HepG2 (cell line): ENCODE data around the gene TMC2. TPM values are rescaled to one million over a fixed set of nuclear protein-coding genes. Genes with fewer than 3 reads are reported as not detected.

Experiments used
- ATAC-seq: fragments of 200-7000 bp; cut with Tn5 transposase; 3 replicates; pipeline ENCODE4 v1.9.1; 2020; ENCODE audit warnings: mild to moderate bottlenecking, moderate library complexity
- BruUV-seq: library from RNA; stranded (reverse); fragments of 400-500 nt; replicated peaks from 2 replicates; lab custom pipeline; 2021; lab: Mats Ljungman, UMichigan
- CTCF ChIA-PET: fragments of 300-600 bp; formaldehyde crosslinking; extraction: SDS; loops from one replicate; lab custom pipeline; 2021; ENCODE audit warnings: low total read pairs, inconsistent platforms, low intra/inter-chr PET ratio; lab: Yijun Ruan, JAX
- POLR2A ChIA-PET: fragments of 350-600 bp; sonication (Branson Sonifier 250); formaldehyde crosslinking; loops from one replicate; lab custom pipeline; 2020; ENCODE audit warnings: antibody characterized with exemption, inconsistent platforms; lab: Yijun Ruan, JAX
- DNase-seq: peaks from one replicate; pipeline ENCODE4 v3.0.0-alpha.2; 2015; ENCODE audit warnings: low spot score
- FAIRE-seq: peaks from 3 replicates; lab custom pipeline; 2011; peaks lifted over from hg19 to GRCh38; lab: Jason Lieb, UNC
- H2AFZ ChIP-seq: one replicate; pipeline ENCODE4 v1.6.1; 2011; ENCODE audit warnings: low read length, inconsistent platforms
- H3K27ac ChIP-seq: fragments of 300-600 bp; 3 replicates; pipeline ENCODE4 v1.8.0; 2011; ENCODE audit warnings: mixed run types, mild to moderate bottlenecking, mixed read lengths, low read length, inconsistent platforms; ENCODE audit not compliant: insufficient read depth; ENCODE audit errors: extremely low read length
- H3K27me3 ChIP-seq, 2 experiments: fragments of 200-600 bp in 1 of 2; 2 replicates in 1 of 2; 3 replicates in 1 of 2; pipeline versions ENCODE4 v1.6.0 to v1.8.0; 2011; ENCODE audit warnings: low read length in 2 of 2, mild to moderate bottlenecking in 2 of 2, moderate library complexity in 2 of 2, inconsistent platforms in 1 of 2; ENCODE audit not compliant: insufficient read depth in 2 of 2, control insufficient read depth in 1 of 2
- H3K36me3 ChIP-seq, 2 experiments: fragments of 200-600 bp in 1 of 2; replicated peaks in 1 of 2; 2 replicates in 1 of 2; 3 replicates in 1 of 2; pipeline versions ENCODE4 v1.5.1 to v1.8.0; 2011; ENCODE audit warnings: low read length in 2 of 2, inconsistent platforms in 1 of 2; ENCODE audit not compliant: insufficient read depth in 2 of 2, control insufficient read depth in 1 of 2
- H3K4me1 ChIP-seq: 2 replicates; pipeline ENCODE4 v1.5.1; 2012; ENCODE audit warnings: low read length, inconsistent platforms; ENCODE audit not compliant: insufficient read depth
- H3K4me2 ChIP-seq: 2 replicates; pipeline ENCODE4 v1.6.0; 2011; ENCODE audit warnings: low read depth, low read length, inconsistent platforms
- H3K4me3 ChIP-seq, 3 experiments: fragments of 200-600 bp in 1 of 3; sonication (generic), shearing (Covaris generic) in 1 of 3; replicated peaks in 1 of 3; 2 replicates each; pipeline ENCODE4 v1.5.1; 2011 to 2016; ENCODE audit warnings: low read length in 3 of 3, inconsistent platforms in 2 of 3, low read depth in 2 of 3, mild to moderate bottlenecking in 2 of 3, control low read depth in 1 of 3, mixed read lengths in 1 of 3; ENCODE audit not compliant: insufficient read depth in 1 of 3
- H3K79me2 ChIP-seq: one replicate; pipeline ENCODE4 v1.6.1; 2011; ENCODE audit warnings: low read length, inconsistent platforms; ENCODE audit not compliant: insufficient read depth
- H3K9ac ChIP-seq: 2 replicates; pipeline ENCODE4 v1.6.0; 2011; ENCODE audit warnings: mild to moderate bottlenecking, low read depth, low read length, inconsistent platforms; ENCODE audit not compliant: insufficient read depth
- H3K9me3 ChIP-seq: 2 replicates; pipeline ENCODE4 v1.5.1; 2012; ENCODE audit warnings: mild to moderate bottlenecking, low read length
- H4K20me1 ChIP-seq: 2 replicates; pipeline ENCODE4 v1.6.0; 2011; ENCODE audit warnings: inconsistent platforms, mild to moderate bottlenecking, low read length, moderate library complexity; ENCODE audit not compliant: insufficient read depth
- ATF7 ChIP-seq, 2 experiments: fragments of 450-650 bp in 1 of 2; sonication (generic) in 1 of 2; formaldehyde crosslinking in 1 of 2; IDR thresholded peaks; 2 replicates each; pipeline versions ENCODE4 v1.4.0 to v1.6.1; 2016 to 2020; ENCODE audit warnings: antibody characterized with exemption in 1 of 2, mild to moderate bottlenecking in 1 of 2, missing genetic modification reagents in 1 of 2
- CREB1 ChIP-seq, 2 experiments: fragments of 450-650 bp in 1 of 2; IDR thresholded peaks; 2 replicates each; pipeline ENCODE4 v1.6.1; 2016 to 2017; ENCODE audit warnings: control low read depth in 1 of 2, mild to moderate bottlenecking in 1 of 2, missing compliant biosample characterization in 1 of 2, missing genetic modification characterization in 1 of 2
- ETV5 ChIP-seq: IDR thresholded peaks from 2 replicates; pipeline ENCODE4 v1.6.1; 2018; ENCODE audit warnings: missing biosample characterization, missing genetic modification reagents, inconsistent platforms, borderline replicate concordance
- IKZF1 ChIP-seq: fragments of 450-650 bp; IDR thresholded peaks from 2 replicates; pipeline ENCODE4 v1.7.1; 2016
- NR1H2 ChIP-seq: sonication (generic); formaldehyde crosslinking; IDR thresholded peaks from 2 replicates; pipeline ENCODE4 v1.8.1; 2022; ENCODE audit warnings: low read depth, missing genetic modification reagents, borderline replicate concordance
- SRSF9 ChIP-seq: fragments of 200-400 bp; formaldehyde crosslinking; IDR thresholded peaks from 2 replicates; pipeline ENCODE4 v1.6.1; 2018; ENCODE audit warnings: borderline replicate concordance, mild to moderate bottlenecking, low read depth, low read length; ENCODE audit not compliant: insufficient read depth, poor library complexity, severe bottlenecking
- WGBS: methylation state at CpG from one replicate; pipeline ENCODE4 v1.1.6; 2017; ENCODE audit warnings: low lambda C conversion rate; 5-methylcytosine and 5-hydroxymethylcytosine counted together
- in situ Hi-C: cut with HindIII; loops from 2 replicates; pipeline ENCODE4 v1.10.0; 2017; ENCODE audit warnings: low pct_unique_long_range_greater_than_20kb; ENCODE audit not compliant: extremely low pct_ligation_motif_present
- intact Hi-C: fragments of 100-400 bp; cut with micrococcal nuclease; formaldehyde crosslinking; loops from one replicate; pipeline ENCODE4 v1.10.0; 2022; ENCODE audit not compliant: unreplicated experiment
- polyA plus RNA-seq, 8 experiments: library from polyadenylated mRNA; depleted of rRNA in 3 of 8; stranded (reverse) in 7 of 8; unstranded in 1 of 8; fragments of >200 nt; fragmentation: Illumina TruSeq in 4 of 8; extraction: Trizol in 4 of 8; gene quantifications; 2 replicates each; pipeline versions ENCODE4 v1.2.1 to v1.2.3, GENCODE V29; 2011 to 2016; ENCODE audit warnings: low read depth in 4 of 8, missing spikeins in 1 of 8, mixed read lengths in 1 of 8; ENCODE audit not compliant: insufficient read depth in 1 of 8
- total RNA-seq, 5 experiments: library from RNA; depleted of rRNA; stranded (reverse); fragments of >200 nt; fragmentation: Illumina TruSeq; extraction: Trizol; gene quantifications; 2 replicates each; pipeline ENCODE4 v1.2.3, GENCODE V29; 2016; ENCODE audit warnings: low read depth in 1 of 5

TMC2 gene
- total and polyA plus RNA-seq, 2 of the 13 experiments (the other 11 are each of a cell fraction or from before 2014, with no cell fraction given) = not detected

DNA sequence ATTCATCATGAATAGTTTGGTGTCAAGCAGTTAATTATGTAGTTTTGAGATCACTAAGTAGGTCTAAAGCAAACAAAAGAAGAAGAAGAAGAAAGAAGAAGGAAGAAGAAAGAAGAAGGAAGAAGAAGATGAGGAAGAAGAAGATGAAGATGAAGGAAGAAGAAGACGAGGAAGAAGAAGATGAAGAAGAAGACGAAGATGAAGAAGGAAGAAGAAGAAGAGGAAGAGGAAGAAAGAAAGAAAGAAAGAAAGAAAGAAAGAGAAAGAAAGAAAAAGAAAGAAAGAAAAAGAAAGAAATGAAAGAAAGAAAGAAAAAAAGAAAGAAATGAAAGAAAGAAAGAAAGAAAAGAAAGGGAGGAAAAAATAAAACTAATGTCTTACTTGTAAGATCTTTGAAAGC lies 9.2 kb downstream of the TMC2 start:
- intact Hi-C loops = no loop called here
- H3K27me3 ChIP-seq = peaks cover 3 to 12% of the 10 kb centered on the region in 2 experiments; a peak in 3 of 5 replicates
- 1% methylated on average over 2 of the region's 2 CpGs for WGBS
- TF ChIP-seq IKZF1 = 0 out of 2 replicates have a peak, but pooled peaks have one; percentile 37
- TF ChIP-seq SRSF9 = peak; percentile 50
- TF ChIP-seq ETV5 = no peak
- in situ Hi-C loops = no loop called here
- ChIA-PET POLR2A (no interaction called here), CTCF (no interaction called here)
- no peaks in the 10 kb centered on the region for H4K20me1 ChIP-seq
- no peaks in the 10 kb centered on the region for H3K9me3 ChIP-seq
- H2AFZ ChIP-seq = no peak overlapping the region
- FAIRE-seq (no peak), ATAC-seq (no peak), DNase-seq (no peak)
- no peak overlapping the region for H3K27ac ChIP-seq
- no peak overlapping the region for H3K4me2 ChIP-seq
- no peaks in the 10 kb centered on the region for H3K4me1 ChIP-seq
- no peaks in the 10 kb centered on the region for H3K79me2 ChIP-seq
- no peaks in the 10 kb centered on the region for H3K36me3 ChIP-seq
- H3K9ac ChIP-seq = no peak overlapping the region
- no TSS peak for BruUV-seq
- H3K4me3 ChIP-seq = no peak overlapping the region

GRCh38 chr20:2557873-2558580 lies 21.7 kb downstream of the TMC2 start:
- FAIRE-seq = no peak
- BruUV-seq = no TSS peak
- Histone ChIP-seq H3K79me2 (no peaks in the 10 kb centered on the region), H3K36me3 (no peaks in the 10 kb centered on the region), H3K9me3 (no peaks in the 10 kb centered on the region), H4K20me1 (no peaks in the 10 kb centered on the region), H3K4me3 (no peak overlapping the region), H3K4me1 (no peaks in the 10 kb centered on the region), H3K9ac (no peak overlapping the region), H2AFZ (no peak overlapping the region), H3K4me2 (no peak overlapping the region), H3K27ac (no peak overlapping the region)
- intact Hi-C loops = no loop called here
- ChIA-PET POLR2A (no interaction called here), CTCF (no interaction called here)
- 29% methylated on average over 22 of the region's 22 CpGs for WGBS
- ATAC-seq = no peak; the same call in 2 of the 3 replicates
- DNase-seq = no peak
- in situ Hi-C loops = no loop called here
- TF ChIP-seq ATF7 (IDR thresholded peaks at IDR 0.05) (peak; percentile 91), ATF7 (CRISPR knock-in tag; IDR thresholded peaks at IDR 0.05) (no peak), NR1H2 (CRISPR knock-in tag) (no peak), CREB1 (IDR thresholded peaks at IDR 0.05) (0 out of 2 replicates have a peak, but pooled peaks have one; percentile 15), CREB1 (CRISPR knock-in tag; IDR thresholded peaks at IDR 0.05) (no peak)
- TF ChIP-seq, all 625 proteins: peak for 2
- H3K27me3 ChIP-seq = peaks cover 7 to 42% of the 10 kb centered on the region in 2 experiments; a peak in 3 of 5 replicates
